Nephron progenitor cell (in vitro differentiated cells): ENCODE data around the gene IGFBP2.
A peak's percentile ranks its signal among the peaks of the same experiment; 100 is the strongest.

Experiments
- DNase-seq: peaks from one replicate; pipeline ENCODE4 v3.0.0; 2021
- H3K27ac Mint-ChIP-seq: 2 replicates; pipeline ENCODE4 v1.8.0; 2021; ENCODE audit warnings: mild to moderate bottlenecking, moderate library complexity, mixed read lengths
- H3K27me3 Mint-ChIP-seq: 2 replicates; pipeline ENCODE4 v1.8.0; 2021; ENCODE audit warnings: mild to moderate bottlenecking, low read depth, mixed read lengths; ENCODE audit not compliant: poor library complexity
- H3K36me3 Mint-ChIP-seq: 2 replicates; pipeline ENCODE4 v1.8.0; 2021; ENCODE audit warnings: low read depth, mixed read lengths
- H3K4me1 Mint-ChIP-seq: 2 replicates; pipeline ENCODE4 v1.8.0; 2021; ENCODE audit warnings: mixed read lengths
- H3K4me3 Mint-ChIP-seq: 2 replicates; pipeline ENCODE4 v1.8.0; 2021; ENCODE audit warnings: mild to moderate bottlenecking, moderate library complexity, mixed read lengths
- H3K9me3 Mint-ChIP-seq: 2 replicates; pipeline ENCODE4 v1.8.0; 2021; ENCODE audit warnings: mild to moderate bottlenecking, moderate library complexity, mixed read lengths
- CTCF ChIP-seq: fragments of 200-600 bp; sonication (generic); IDR thresholded peaks from 2 replicates; pipeline ENCODE4 v1.5.0; 2021; ENCODE audit warnings: antibody characterized with exemption

IGFBP2 gene

GRCh38 chr2:216648105-216648504, 14.9 kb downstream of the IGFBP2 start:
- H3K36me3 Mint-ChIP-seq, result peaks cover 75% of the 10 kb centered on the region
- H3K9me3 Mint-ChIP-seq, result peaks cover 4% of the 10 kb centered on the region
- no peak for DNase-seq
- H3K27me3 Mint-ChIP-seq, result no peaks in the 10 kb centered on the region
- H3K4me1 Mint-ChIP-seq, result peaks cover 80% of the 10 kb centered on the region
- no peak overlapping the region for H3K4me3 Mint-ChIP-seq
- H3K27ac Mint-ChIP-seq, result no peak overlapping the region
- TF ChIP-seq CTCF, result no peak

GRCh38 chr2:216649574-216649973, 16.4 kb downstream of the IGFBP2 start:
- no peak for DNase-seq
- no peak for TF ChIP-seq CTCF

GRCh38 chr2:216650626-216651257, 17.5 kb downstream of the IGFBP2 start:
- H3K9me3 Mint-ChIP-seq, result peaks cover 4% of the 10 kb centered on the region
- H3K27ac Mint-ChIP-seq, result peak overlapping the region; percentile 88
- peaks cover 60% of the 10 kb centered on the region for H3K36me3 Mint-ChIP-seq
- no peak for TF ChIP-seq CTCF
- H3K4me3 Mint-ChIP-seq, result peak overlapping the region; percentile 2
- no peak for DNase-seq
- H3K4me1 Mint-ChIP-seq, result peaks cover 61% of the 10 kb centered on the region
- no peaks in the 10 kb centered on the region for H3K27me3 Mint-ChIP-seq

More at GRCh38 chr2:216649574-216649973, 16.4 kb downstream of the IGFBP2 start:
- H3K9me3 Mint-ChIP-seq, result peaks cover 4% of the 10 kb centered on the region
- peaks cover 66% of the 10 kb centered on the region for H3K36me3 Mint-ChIP-seq
- peak overlapping the region; percentile 34 for H3K4me3 Mint-ChIP-seq
- H3K27me3 Mint-ChIP-seq, result no peaks in the 10 kb centered on the region
- H3K4me1 Mint-ChIP-seq, result peaks cover 66% of the 10 kb centered on the region
- H3K27ac Mint-ChIP-seq, result peak overlapping the region; percentile 91

GRCh38 chr2:216651351-216651881, 18.2 kb downstream of the IGFBP2 start:
- peaks cover 2% of the 10 kb centered on the region for H3K9me3 Mint-ChIP-seq
- DNase-seq, result no peak
- H3K36me3 Mint-ChIP-seq, result peaks cover 54% of the 10 kb centered on the region
- no peak for TF ChIP-seq CTCF
- peaks cover 60% of the 10 kb centered on the region for H3K4me1 Mint-ChIP-seq
- H3K4me3 Mint-ChIP-seq, result no peak overlapping the region
- no peaks in the 10 kb centered on the region for H3K27me3 Mint-ChIP-seq
- H3K27ac Mint-ChIP-seq, result peak overlapping the region; percentile 34

- TF ChIP-seq CTCF, result no peak
- Mint-ChIP-seq H3K27ac (peak overlapping the region; percentile 46), H3K9me3 (no peaks in the 10 kb centered on the region), H3K4me1 (peaks cover 68% of the 10 kb centered on the region), H3K4me3 (no peak overlapping the region), H3K36me3 (peaks cover 56% of the 10 kb centered on the region), H3K27me3 (no peaks in the 10 kb centered on the region)
- no peak for DNase-seq
These were observed 19.3 kb downstream of the IGFBP2 start for GRCh38 chr2:216652566-216652965.
